ENCODE results near the gene SREBF2. TPM values are rescaled to one million over a fixed set of nuclear protein-coding genes. Genes with fewer than 3 reads are reported as not detected.

The SREBF2 gene
- total RNA-seq, 1 donor from 2014 or later = 119 TPM

DNA sequence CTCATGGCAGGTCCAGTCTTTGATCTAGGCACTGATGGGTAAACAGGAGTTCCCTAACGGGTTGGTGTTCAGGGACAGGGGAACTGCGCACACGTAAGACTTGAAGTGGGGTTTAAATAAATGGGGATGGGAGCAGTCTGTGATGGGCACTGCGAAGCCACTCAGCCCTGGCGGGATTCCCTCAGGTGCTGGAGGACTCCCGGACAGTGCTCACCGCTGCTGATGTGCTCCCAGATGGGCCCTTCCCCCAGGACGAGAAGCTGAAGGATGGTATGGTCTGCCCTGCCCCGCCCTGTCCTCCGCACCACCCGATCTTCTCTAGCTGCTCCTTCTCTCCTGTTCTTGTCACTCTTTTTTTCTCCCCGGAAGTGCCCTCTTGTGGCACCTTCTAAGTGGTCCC is 22.9 kb upstream of the SREBF2 start:
- DNase-seq (ENCODE audit: extremely low spot score, unreplicated experiment) = no peak
- no peak overlapping the region for H3K4me3 Mint-ChIP-seq
- no peak overlapping the region for H3K27ac Mint-ChIP-seq
- TF ChIP-seq, protein P1, sequence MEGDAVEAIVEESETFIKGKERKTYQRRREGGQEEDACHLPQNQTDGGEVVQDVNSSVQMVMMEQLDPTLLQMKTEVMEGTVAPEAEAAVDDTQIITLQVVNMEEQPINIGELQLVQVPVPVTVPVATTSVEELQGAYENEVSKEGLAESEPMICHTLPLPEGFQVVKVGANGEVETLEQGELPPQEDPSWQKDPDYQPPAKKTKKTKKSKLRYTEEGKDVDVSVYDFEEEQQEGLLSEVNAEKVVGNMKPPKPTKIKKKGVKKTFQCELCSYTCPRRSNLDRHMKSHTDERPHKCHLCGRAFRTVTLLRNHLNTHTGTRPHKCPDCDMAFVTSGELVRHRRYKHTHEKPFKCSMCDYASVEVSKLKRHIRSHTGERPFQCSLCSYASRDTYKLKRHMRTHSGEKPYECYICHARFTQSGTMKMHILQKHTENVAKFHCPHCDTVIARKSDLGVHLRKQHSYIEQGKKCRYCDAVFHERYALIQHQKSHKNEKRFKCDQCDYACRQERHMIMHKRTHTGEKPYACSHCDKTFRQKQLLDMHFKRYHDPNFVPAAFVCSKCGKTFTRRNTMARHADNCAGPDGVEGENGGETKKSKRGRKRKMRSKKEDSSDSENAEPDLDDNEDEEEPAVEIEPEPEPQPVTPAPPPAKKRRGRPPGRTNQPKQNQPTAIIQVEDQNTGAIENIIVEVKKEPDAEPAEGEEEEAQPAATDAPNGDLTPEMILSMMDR (conservative IDR thresholded peaks at IDR 0.05) = no peak
- no peaks in the 10 kb centered on the region for H3K4me1 Mint-ChIP-seq (ENCODE audit: unreplicated experiment)
- H3K9me3 Mint-ChIP-seq = no peaks in the 10 kb centered on the region
- H3K27me3 Mint-ChIP-seq = no peaks in the 10 kb centered on the region
- H3K36me3 Mint-ChIP-seq = peaks cover 7% of the 10 kb centered on the region

DNA sequence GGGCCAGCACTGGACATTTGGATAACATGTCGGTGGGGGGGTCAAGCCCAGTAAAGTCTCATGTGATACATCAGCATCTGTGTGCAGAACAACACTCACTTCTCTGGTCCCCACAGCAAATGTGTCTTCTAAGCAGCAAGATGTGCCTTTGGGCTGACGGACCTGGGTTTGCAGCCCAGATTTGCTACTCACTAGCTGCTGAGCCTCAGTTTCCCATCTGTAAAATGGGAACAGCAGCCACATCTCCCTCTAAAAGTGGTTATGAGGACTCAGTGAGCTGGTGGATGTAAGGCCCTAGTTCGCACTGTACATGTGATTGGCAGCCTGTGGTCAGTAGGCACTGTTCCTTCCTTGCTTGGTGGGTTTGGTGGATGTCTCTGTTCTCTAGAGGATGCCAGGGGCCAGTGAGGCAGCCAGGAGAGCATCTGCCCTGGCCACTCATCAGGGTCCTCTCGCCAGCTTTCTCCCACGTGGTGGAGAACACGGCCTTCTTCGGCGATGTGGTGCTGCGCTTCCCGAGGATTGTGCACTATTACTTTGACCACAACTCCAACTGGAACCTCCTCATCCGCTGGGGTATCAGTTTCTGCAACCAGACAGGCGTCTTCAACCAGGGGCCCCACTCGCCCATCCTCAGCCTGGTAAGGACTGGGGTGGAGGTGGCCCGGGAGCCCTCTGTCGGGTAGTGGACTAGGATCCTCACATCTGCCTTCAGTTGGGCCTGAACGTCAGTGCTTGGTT is 19.9 kb upstream of the SREBF2 start:
- no peaks in the 10 kb centered on the region for H3K4me1 Mint-ChIP-seq (ENCODE audit: unreplicated experiment)

DNA sequence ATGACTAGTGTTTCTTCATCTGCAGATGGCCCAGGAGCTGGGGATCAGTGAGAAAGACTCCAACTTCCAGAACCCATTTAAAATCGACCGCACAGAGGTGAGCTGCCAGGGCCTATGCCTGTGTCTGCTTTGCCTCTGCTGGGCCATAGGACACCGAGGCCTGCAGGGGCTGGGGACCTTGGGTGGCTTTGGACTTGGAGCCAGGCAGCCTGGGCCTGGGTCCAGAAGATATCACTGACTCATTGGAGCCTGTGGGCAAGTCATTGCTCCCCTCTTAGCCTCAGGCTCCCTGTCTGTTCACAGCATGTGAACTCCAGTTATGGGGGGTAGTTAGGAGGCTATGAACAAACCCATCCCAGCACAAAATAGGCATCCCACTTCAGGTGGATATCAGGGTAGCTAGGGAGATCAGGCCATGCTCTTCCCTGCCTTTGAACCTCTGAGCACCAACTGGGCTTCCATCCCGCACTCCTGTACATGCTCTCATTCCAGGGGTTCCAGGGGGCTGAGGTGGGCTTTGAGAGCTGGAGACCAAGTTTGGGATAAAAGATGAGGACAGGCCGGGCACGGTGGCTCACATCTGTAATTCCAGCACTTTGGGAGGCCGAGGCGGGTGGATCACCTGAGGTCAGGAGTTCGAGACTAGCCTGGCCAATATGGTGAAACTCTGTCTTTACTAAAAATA is 19.0 kb upstream of the SREBF2 start:
- TF ChIP-seq, protein P1 (conservative IDR thresholded peaks at IDR 0.05) = no peak
- no peak overlapping the region for H3K4me3 Mint-ChIP-seq
- H3K4me1 Mint-ChIP-seq (ENCODE audit: unreplicated experiment) = no peaks in the 10 kb centered on the region
- no peaks in the 10 kb centered on the region for H3K27me3 Mint-ChIP-seq
- peaks cover 7% of the 10 kb centered on the region for H3K36me3 Mint-ChIP-seq
- no peaks in the 10 kb centered on the region for H3K9me3 Mint-ChIP-seq
- no peak for DNase-seq (ENCODE audit: extremely low spot score, unreplicated experiment)
- H3K27ac Mint-ChIP-seq = no peak overlapping the region

More for the DNA sequence above, 19.9 kb upstream of the SREBF2 start:
- H3K27ac Mint-ChIP-seq = no peak overlapping the region
- TF ChIP-seq, protein P1 (conservative IDR thresholded peaks at IDR 0.05) = no peak
- no peak overlapping the region for H3K4me3 Mint-ChIP-seq
- no peak for DNase-seq (ENCODE audit: extremely low spot score, unreplicated experiment)
- H3K36me3 Mint-ChIP-seq = peaks cover 7% of the 10 kb centered on the region
- no peaks in the 10 kb centered on the region for H3K27me3 Mint-ChIP-seq
- no peaks in the 10 kb centered on the region for H3K9me3 Mint-ChIP-seq

DNA sequence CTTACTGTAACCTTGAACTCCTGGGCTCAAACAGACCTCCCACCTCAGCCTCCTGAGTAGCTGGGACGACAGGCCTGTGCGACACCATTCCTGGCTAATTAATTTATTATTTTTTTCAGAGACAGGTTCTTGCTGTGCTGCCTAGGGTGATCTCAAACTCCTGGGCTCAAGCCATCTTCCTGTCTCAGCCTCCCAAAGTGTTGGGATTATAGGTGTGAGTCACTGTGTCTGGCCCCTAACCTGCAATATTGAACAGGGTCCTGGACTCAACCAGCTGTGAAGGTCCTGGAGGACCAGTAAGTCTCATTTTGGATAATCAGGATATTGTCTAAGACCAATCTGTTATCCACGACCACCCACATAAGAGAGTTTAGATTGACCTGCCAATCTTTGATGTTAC is 17.2 kb upstream of the SREBF2 start:
- DNase-seq (ENCODE audit: extremely low spot score, unreplicated experiment) = no peak
- Mint-ChIP-seq H3K4me1 (ENCODE audit: unreplicated experiment) (peaks cover 5% of the 10 kb centered on the region), H3K36me3 (peaks cover 7% of the 10 kb centered on the region), H3K9me3 (no peaks in the 10 kb centered on the region), H3K27me3 (no peaks in the 10 kb centered on the region), H3K4me3 (no peak overlapping the region), H3K27ac (no peak overlapping the region)
- TF ChIP-seq, protein P1 (conservative IDR thresholded peaks at IDR 0.05) = no peak

DNA sequence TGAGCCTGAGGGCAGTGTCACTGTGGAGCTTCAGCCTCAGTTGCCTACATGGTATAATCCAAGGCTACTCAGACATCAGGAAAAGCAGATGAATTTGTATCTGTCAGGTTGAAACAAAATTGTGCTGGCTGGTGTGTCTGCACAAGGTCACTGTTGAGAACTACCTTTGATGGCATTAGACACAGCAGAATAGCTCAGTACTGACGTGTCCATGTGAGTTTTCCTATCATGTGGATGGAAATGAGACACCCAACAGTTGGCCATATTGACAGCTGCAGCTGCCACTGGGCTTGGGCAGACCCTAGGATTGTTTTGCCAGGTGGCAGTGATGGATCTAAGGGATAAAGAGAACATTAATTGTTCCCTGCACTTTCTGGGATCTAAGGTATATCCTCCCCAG is 16.7 kb upstream of the SREBF2 start:
- no peak overlapping the region for H3K27ac Mint-ChIP-seq
- no peak for DNase-seq (ENCODE audit: extremely low spot score, unreplicated experiment)
- no peaks in the 10 kb centered on the region for H3K27me3 Mint-ChIP-seq

More for the DNA sequence above, 16.7 kb upstream of the SREBF2 start:
- H3K36me3 Mint-ChIP-seq = peaks cover 9% of the 10 kb centered on the region
- peaks cover 8% of the 10 kb centered on the region for H3K4me1 Mint-ChIP-seq (ENCODE audit: unreplicated experiment)
- TF ChIP-seq, protein P1 (conservative IDR thresholded peaks at IDR 0.05) = no peak
- H3K9me3 Mint-ChIP-seq = no peaks in the 10 kb centered on the region
- no peak overlapping the region for H3K4me3 Mint-ChIP-seq

Measured in type B pancreatic cell (in vitro differentiated cells).